Measurements from ENCODE around the gene ZNF302.
A peak's percentile ranks its signal among the peaks of the same experiment; 100 is the strongest.

The ZNF302 gene

DNA sequence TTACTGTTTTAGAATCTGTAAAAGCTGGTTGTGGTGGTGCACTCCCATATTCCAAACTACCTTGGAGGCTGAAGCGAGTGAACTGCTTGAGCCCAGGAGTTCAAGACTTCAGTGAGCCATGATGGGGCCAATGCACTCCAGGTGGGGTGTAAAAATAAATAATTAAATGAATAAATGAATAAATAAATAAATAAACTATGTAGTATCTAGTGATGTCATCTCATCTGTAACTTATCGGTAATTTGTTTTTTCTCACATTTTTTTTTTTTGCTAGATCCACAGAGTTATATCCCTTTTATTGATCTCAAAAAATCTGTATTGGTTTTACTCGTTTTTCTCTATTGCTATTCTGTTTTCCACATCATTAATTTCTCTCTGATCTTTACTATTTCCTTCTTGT lies 5.5 kb upstream of the ZNF302 start:
- H3K4me3 ChIP-seq (ENCODE audit: control insufficient read depth, low read depth, low read length) = no peak overlapping the region
- no peak for DNase-seq (ENCODE audit: low read depth)
- TF ChIP-seq, protein P1, sequence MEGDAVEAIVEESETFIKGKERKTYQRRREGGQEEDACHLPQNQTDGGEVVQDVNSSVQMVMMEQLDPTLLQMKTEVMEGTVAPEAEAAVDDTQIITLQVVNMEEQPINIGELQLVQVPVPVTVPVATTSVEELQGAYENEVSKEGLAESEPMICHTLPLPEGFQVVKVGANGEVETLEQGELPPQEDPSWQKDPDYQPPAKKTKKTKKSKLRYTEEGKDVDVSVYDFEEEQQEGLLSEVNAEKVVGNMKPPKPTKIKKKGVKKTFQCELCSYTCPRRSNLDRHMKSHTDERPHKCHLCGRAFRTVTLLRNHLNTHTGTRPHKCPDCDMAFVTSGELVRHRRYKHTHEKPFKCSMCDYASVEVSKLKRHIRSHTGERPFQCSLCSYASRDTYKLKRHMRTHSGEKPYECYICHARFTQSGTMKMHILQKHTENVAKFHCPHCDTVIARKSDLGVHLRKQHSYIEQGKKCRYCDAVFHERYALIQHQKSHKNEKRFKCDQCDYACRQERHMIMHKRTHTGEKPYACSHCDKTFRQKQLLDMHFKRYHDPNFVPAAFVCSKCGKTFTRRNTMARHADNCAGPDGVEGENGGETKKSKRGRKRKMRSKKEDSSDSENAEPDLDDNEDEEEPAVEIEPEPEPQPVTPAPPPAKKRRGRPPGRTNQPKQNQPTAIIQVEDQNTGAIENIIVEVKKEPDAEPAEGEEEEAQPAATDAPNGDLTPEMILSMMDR (conservative IDR thresholded peaks at IDR 0.05; ENCODE audit: control insufficient read depth, insufficient read depth, low read depth, low read length) = no peak

GRCh38 chr19:34673590-34673989 lies 3.9 kb upstream of the ZNF302 start:
- DNase-seq (ENCODE audit: low read depth) = no peak
- TF ChIP-seq, protein P1 (conservative IDR thresholded peaks at IDR 0.05; ENCODE audit: control insufficient read depth, insufficient read depth, low read depth, low read length) = no peak
- H3K4me3 ChIP-seq (ENCODE audit: control insufficient read depth, low read depth, low read length) = no peak overlapping the region

DNA sequence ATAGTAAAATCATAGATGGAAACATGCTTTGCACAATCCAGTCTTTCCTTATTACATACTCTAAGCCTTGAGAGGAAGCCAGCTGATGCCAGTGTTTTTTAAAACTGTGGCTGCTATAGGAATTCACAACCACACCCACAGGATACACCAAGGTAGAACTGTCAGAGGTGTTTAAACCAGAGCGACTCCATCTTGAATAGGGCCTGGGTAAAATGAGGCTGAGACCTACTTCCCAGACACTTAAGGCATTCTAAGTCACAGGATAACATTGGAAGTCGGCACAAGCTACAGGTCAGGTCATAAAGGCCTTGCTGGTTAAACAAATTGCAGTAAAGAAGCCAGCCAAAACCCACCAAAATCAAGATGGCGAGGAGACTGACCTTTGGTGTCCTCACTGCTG lies 2.2 kb upstream of the ZNF302 start:
- TF ChIP-seq, protein P1 (conservative IDR thresholded peaks at IDR 0.05; ENCODE audit: control insufficient read depth, insufficient read depth, low read depth, low read length) = no peak
- no peak for DNase-seq (ENCODE audit: low read depth)
- no peak overlapping the region for H3K4me3 ChIP-seq (ENCODE audit: control insufficient read depth, low read depth, low read length)

DNA sequence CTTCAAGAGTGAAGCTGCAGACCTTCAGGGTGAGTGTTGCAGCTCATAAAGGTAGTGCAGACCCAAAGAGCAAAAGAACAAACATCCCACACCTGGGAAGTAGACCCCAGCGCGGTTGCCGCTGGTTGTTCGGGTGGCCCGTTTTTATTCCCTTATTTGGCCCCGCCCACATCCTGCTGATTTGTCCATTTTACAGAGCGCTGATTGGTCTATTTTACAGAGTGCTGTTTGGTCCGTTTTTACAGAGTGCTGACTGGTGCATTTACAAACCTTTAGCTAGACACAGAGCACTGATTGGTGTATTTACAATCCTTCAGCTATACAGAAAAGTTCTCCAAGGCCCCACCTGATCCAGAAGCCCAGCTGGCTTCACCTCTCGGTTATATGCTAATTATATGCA lies 1.6 kb upstream of the ZNF302 start:
- no peak overlapping the region for H3K4me3 ChIP-seq (ENCODE audit: control insufficient read depth, low read depth, low read length)
- DNase-seq (ENCODE audit: low read depth) = no peak
- TF ChIP-seq, protein P1 (conservative IDR thresholded peaks at IDR 0.05; ENCODE audit: control insufficient read depth, insufficient read depth, low read depth, low read length) = no peak

DNA sequence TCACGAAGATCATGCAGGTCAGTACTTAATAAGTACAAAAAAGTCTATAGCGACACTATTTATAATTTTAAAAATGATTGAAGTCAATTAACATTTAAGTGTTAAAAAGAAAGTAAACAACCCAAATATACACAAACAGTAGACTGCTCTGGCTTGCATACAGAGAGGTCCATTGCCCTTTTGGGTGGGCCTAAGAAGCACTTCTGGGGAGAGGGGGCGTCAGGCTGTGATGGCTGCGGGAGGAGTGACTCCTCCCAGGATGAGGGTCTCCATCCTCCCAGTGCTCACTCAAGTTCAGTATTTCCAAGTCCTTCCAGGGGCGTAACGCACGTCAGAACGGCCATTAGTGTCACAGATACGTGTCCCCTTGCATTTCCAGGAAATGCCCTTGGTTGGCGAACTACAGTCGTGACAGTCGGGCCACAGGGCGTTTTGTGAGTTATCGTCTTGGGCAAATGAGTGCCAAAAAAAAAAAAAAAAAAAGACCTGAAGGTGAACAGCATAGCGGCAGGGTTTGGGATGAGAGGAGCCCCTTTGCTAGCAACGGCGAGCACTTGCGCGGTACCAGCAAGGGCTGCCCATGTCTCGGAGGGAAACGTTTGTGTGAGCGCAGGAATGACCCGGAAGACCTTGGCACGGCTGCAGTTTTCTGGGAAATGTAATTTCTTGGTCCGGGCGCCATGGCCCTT lies 637 bp upstream of the ZNF302 start, which contains the start of gene SCGB2B2:
SCGB2B2 (minus strand) TSS at position 463 of the 689 bp plus-strand sequence. CDS start 82,596 bp downstream, outside the sequence.
- peak within 1 kb of the TSS; percentile 76 for H3K4me3 ChIP-seq (ENCODE audit: control insufficient read depth, low read depth, low read length)
- TF ChIP-seq, protein P1 (conservative IDR thresholded peaks at IDR 0.05; ENCODE audit: control insufficient read depth, insufficient read depth, low read depth, low read length) = no peak
- DNase-seq (ENCODE audit: low read depth) = no peak

DNA sequence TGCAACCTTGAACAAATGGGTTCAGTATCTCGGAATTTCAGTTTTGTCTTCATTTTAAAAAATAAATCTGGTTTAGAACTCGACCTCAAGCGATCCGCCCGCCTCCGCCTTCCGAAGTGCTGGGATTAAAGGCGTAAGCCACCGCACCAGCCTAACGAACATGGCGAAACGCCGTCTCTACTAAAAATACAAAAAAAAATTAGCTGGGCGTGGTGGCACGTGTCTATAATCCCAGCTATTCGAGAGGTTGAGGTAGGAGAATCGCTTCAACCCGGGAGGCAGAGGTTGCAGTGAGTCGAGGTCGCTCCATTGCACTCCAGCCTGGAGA lies 571 bp downstream of the ZNF302 start:
- TF ChIP-seq, protein P1 (conservative IDR thresholded peaks at IDR 0.05; ENCODE audit: control insufficient read depth, insufficient read depth, low read depth, low read length) = no peak
- peak overlapping the region; percentile 76 for H3K4me3 ChIP-seq (ENCODE audit: control insufficient read depth, low read depth, low read length)
- no peak for DNase-seq (ENCODE audit: low read depth)
